Kidney tubule cell (primary cell): ENCODE measurements around the gene SUSD1.
A peak's percentile ranks its signal among the peaks of the same experiment; 100 is the strongest.

Experiments used
- DNase-seq: peaks from one replicate; pipeline ENCODE4 v3.0.0-alpha.2; 2018; ENCODE audit warnings: low spot score

The SUSD1 gene

GRCh38 chr9:112012026-112012902, 162.8 kb downstream of the SUSD1 start:
- peak; percentile 97 for DNase-seq

- DNase-seq, result no peak
Measured at GRCh38 chr9:112011051-112011620, 164.0 kb downstream of the SUSD1 start.

GRCh38 chr9:112010537-112010936, 164.6 kb downstream of the SUSD1 start:
- DNase-seq, result no peak

- no peak for DNase-seq
Measured at GRCh38 chr9:112009656-112010055, 165.4 kb downstream of the SUSD1 start.

GRCh38 chr9:112007575-112008240, 167.4 kb downstream of the SUSD1 start:
- peak; percentile 57 for DNase-seq

DNA sequence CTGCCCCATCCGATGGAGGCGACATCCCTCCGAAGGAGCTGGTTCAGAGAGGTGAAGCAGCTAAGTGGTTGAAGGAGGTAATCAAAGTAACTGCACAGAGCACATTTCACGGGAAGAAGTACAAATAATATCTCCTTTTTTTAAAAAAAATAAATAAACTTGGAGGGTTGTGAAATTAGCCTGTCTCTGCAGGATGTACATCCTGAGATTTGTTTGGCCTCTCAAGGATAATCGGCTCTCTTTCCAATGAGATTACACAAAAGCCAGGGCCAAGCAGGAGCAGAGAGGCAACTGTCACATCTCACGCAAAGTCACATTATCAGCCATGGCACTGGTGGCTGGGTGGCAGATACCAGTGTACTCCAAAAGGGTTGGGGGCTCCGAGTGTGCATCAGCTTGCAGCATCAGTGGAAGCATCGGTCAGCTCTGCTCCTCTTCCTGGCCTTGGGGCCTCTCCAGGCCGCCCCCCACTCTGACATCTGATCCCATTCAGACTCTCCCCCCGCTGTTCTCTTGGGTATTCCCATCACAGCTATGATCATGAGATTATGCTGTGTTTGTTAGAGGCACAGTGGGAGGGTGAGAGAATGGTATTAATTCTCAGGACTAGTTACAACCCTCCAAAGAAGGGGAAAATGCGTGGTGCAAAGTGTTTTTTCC, 168.6 kb downstream of the SUSD1 start:
- DNase-seq, result no peak

DNA sequence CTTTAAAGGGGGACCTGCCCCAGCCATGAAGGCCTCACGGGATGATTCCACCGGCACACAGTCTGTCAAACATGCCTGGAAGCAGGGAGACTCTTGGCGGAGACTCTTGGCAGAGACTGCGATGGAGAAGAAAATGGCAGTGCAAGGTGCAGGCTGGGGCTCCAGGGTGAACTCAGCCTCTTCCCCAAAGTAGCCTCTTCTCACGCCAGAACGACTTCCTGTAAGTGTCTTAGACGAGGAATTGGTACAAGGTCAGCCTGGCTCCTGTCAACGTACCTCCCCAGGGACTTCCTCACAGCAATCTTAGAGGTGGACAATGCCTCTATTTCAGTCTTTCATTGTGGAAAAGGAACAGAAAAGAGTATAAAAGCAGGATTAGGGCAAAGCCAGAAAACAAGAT, 169.2 kb downstream of the SUSD1 start:
- DNase-seq, result no peak

DNA sequence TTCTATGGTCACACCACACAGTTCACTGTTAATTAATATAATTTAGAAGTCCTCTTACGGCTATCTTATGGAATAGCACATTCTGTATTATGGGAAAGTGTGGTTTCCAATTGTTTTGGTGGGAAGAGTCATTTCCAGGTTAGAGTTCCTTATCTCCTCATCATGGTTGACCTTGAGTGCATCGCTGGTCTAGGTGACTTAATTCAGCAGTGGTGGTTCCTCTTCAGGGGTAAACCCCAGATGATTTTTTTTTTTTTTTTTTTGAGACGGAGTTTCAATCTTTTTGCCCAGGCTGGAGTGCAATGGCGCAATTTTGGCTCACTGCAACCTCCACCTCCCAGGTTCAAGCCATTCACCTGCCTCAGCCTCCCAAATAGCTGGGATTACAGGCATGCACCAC, 171.6 kb downstream of the SUSD1 start:
- DNase-seq, result no peak

GRCh38 chr9:112002847-112003457, 172.1 kb downstream of the SUSD1 start:
- no peak for DNase-seq

DNA sequence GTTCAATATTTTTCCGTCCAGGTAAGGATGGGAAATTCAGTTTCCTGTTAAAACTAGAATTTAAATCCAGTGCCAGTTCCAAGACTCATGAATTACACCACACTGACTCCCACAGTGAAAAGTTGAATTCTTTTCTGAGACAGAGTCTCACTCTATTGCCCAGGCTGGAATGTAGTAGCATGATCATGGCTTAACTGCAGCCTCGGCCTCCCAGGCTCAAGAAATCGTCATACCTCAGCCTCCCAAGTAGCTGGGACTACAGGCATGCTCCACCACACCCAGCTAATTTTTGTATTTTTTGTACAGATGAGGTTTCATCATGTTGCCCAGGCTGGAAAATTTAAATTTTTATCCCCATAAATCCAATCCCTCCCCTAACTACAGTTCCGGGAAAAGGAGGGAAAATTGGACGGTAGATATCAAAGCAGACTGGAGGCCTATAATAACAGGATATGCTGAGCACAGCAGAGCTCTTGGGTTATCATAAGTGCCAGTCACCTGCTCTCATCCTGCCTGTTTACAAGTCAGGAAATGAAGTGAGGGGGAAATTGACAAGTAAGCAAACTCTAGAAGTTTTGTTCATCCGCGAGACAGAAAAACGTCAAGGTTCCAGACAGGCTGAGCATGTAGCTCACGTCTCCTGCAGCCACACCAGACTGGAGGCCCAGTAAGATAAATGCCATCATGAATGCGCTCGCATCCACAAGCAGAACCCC, 172.8 kb downstream of the SUSD1 start:
- DNase-seq, result no peak

GRCh38 chr9:112000743-112001142, 174.4 kb downstream of the SUSD1 start:
- DNase-seq, result no peak

DNA sequence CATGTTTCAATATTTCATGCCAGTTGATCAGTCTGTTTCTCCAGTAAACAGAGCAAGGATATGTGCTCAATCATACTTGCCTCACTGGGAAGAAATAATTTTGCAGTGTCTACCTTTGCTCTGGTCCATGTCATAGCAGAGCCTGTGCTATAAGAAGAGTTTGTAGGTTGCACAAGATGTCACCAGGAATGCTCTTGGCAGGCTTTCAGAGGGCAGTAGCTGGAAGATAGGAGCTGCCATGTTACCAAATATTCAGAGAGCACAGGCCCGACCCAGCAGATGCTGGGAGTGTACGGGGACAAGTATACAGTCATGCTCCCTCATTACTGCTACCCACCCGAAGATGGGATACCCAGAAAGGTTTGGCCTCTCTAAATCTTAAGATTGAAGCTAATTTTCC, 175.8 kb downstream of the SUSD1 start:
- DNase-seq, result no peak

DNA sequence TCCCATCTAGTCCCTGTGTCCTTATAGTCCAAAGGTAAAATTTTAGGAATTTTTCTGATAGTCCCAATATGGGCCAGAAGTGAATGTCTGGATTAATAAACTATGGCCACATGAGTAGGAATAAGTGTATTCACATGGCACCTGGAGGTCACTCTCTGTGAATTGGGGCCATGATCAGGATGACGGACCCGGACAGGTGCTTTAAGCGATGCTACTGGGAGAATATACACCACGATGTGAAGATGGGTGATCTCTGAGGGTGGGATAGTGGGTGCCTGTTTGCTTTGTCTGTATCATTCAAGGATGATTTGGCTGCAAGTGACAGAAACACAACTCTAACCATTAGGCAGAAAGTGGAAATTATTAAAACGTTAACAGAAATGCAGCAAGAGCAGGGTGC, 177.3 kb downstream of the SUSD1 start:
- no peak for DNase-seq

DNA sequence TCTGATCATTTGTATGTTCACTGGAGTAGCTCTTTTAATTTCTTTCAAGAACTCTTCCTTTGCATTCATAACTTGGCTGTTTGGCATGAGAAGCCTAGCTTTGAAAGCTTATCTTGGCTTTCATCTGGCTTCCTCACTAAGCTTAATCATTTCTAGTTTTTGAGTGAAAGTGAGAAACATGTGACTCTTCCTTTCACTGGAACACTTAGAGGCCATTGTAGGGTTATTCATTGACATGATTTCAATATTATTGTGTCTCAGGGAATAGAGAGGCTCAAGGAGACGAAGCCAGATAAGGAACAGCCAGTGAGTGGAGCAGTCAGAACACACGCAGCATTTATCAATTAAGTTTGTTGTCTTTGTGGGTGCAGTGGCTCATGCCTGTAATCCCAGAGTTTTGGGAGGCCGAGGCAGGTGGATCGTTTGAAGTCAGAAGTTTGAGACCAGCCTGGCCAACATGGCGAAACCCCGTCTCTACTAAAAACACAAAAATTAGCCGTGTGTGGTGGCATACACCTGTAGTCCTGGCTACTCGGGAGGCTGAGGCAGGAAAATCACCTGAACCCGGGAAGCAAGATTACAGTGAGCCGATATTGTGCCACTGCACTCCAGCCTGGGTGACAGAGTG, 180.2 kb downstream of the SUSD1 start:
- DNase-seq, result peak; percentile 92

GRCh38 chr9:111993319-111993718, 181.8 kb downstream of the SUSD1 start:
- DNase-seq, result no peak

DNA sequence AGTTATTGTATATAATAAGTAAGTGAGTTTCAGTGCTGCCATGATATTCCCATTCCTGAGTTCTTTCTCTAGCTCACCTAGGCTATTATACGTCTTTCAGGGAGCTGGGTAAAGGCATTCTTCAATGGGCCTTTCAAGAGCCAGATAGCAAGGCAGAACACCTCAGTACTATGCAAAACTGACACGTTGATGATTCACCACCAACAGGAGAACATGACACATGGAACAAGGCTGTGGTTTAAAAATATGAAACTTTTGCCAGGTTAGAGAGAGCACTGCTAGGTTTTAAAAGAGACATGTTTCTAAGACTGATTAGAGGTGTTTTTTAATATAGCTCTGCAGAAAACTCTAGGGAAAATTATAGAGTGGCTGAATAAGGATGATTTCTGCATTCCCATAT, 182.6 kb downstream of the SUSD1 start:
- DNase-seq, result peak; percentile 91

GRCh38 chr9:111991179-111991578, 183.9 kb downstream of the SUSD1 start:
- no peak for DNase-seq
